Activated B cell treated with CpG ODN at 0.5 μM for 24 hours (primary cell): ENCODE results near the gene MINDY4. TPM values are rescaled to one million over a fixed set of nuclear protein-coding genes. Genes with fewer than 3 reads are reported as not detected.
A peak's percentile ranks its signal among the peaks of the same experiment; 100 is the strongest.

Experiments used
- ATAC-seq: fragments of 200-7000 bp; cut with Tn5 transposase; one replicate; pipeline ENCODE4 v1.10.0; 2021; ENCODE audit warnings: low read depth, mild to moderate bottlenecking, moderate library complexity
- CTCF ChIA-PET: fragments of 350-600 bp; sonication (Branson Sonifier 250); formaldehyde crosslinking; loops from one replicate; lab custom pipeline; 2021; ENCODE audit warnings: antibody characterized with exemption; lab: Charles Lee
- POLR2A ChIA-PET: fragments of 350-600 bp; sonication (Branson Sonifier 250); formaldehyde crosslinking; loops from one replicate; lab custom pipeline; 2021; ENCODE audit warnings: antibody characterized with exemption; lab: Charles Lee
- DNase-seq: peaks from one replicate; pipeline ENCODE4 v3.0.0; 2022
- H3K27ac Mint-ChIP-seq: one replicate; pipeline ENCODE4 v1.8.0; 2020; ENCODE audit warnings: mixed read lengths
- H3K27me3 Mint-ChIP-seq: one replicate; pipeline ENCODE4 v1.8.0; 2021; ENCODE audit warnings: mixed read lengths
- H3K36me3 Mint-ChIP-seq: one replicate; pipeline ENCODE4 v1.8.0; 2021; ENCODE audit warnings: low read depth, mixed read lengths
- H3K4me1 Mint-ChIP-seq: one replicate; pipeline ENCODE4 v1.8.0; 2021; ENCODE audit warnings: mixed read lengths
- H3K4me3 Mint-ChIP-seq: one replicate; pipeline ENCODE4 v1.8.0; 2020; ENCODE audit warnings: mild to moderate bottlenecking, mixed read lengths
- H3K9me3 Mint-ChIP-seq: one replicate; pipeline ENCODE4 v1.8.0; 2020; ENCODE audit warnings: mixed read lengths
- CTCF ChIP-seq: fragments of 200-600 bp; IDR thresholded peaks from one replicate; pipeline ENCODE4 v1.8.0; 2022; ENCODE audit warnings: antibody characterized with exemption, mild to moderate bottlenecking
- intact Hi-C: fragments of 100-400 bp; cut with micrococcal nuclease; formaldehyde crosslinking; loops from one replicate; pipeline ENCODE4 v1.15.1; 2024
- total RNA-seq: library from RNA; stranded (reverse); gene quantifications from 2 replicates; pipeline ENCODE4 v1.2.3, GENCODE V29; 2022

The MINDY4 gene
- total RNA-seq, 1 donor from 2014 or later = 1.2 TPM

- DNase-seq = no peak
- intact Hi-C loops = no loop called here
- Mint-ChIP-seq H3K4me1 (peaks cover 5% of the 10 kb centered on the region), H3K27me3 (no peaks in the 10 kb centered on the region), H3K27ac (no peak overlapping the region), H3K9me3 (no peaks in the 10 kb centered on the region), H3K4me3 (peak overlapping the region; percentile 88), H3K36me3 (no peaks in the 10 kb centered on the region)
- CTCF ChIA-PET = no interaction called here
- POLR2A ChIA-PET = no interaction called here
- TF ChIP-seq CTCF = no peak
- ATAC-seq = no peak
Observed at GRCh38 chr7:30770845-30771173, 408 bp upstream of the MINDY4 start.

- Mint-ChIP-seq H3K27ac (peak overlapping the region; percentile 60), H3K4me1 (peaks cover 5% of the 10 kb centered on the region), H3K4me3 (peak overlapping the region; percentile 88), H3K36me3 (no peaks in the 10 kb centered on the region), H3K27me3 (no peaks in the 10 kb centered on the region), H3K9me3 (no peaks in the 10 kb centered on the region)
- ATAC-seq (peak; percentile 30), DNase-seq (no peak)
- CTCF ChIA-PET = interaction anchor here (0.5 kb wide), 1 partner anchor 1841 kb away, joined by 3 read pairs; no protein-coding TSS in a partner anchor
- no peak for TF ChIP-seq CTCF
- POLR2A ChIA-PET = interaction anchor here (0.5 to 1.0 kb wide), 3 partner anchors 9 to 1724 kb away, joined by 3 to 4 read pairs (median 3); no protein-coding TSS in a partner anchor
- intact Hi-C loops = no loop called here
Observed at GRCh38 chr7:30771880-30772425, 736 bp downstream of the MINDY4 start.

- no peaks in the 10 kb centered on the region for H3K27me3 Mint-ChIP-seq
- TF ChIP-seq CTCF = no peak
- H3K9me3 Mint-ChIP-seq = no peaks in the 10 kb centered on the region
- CTCF ChIA-PET = no interaction called here
- POLR2A ChIA-PET = no interaction called here
- no peak overlapping the region for H3K4me3 Mint-ChIP-seq
- intact Hi-C loops = no loop called here
- DNase-seq (no peak), ATAC-seq (no peak)
- H3K27ac Mint-ChIP-seq = no peak overlapping the region
- H3K36me3 Mint-ChIP-seq = no peaks in the 10 kb centered on the region
- peaks cover 5% of the 10 kb centered on the region for H3K4me1 Mint-ChIP-seq
Observed at GRCh38 chr7:30772984-30773383, 1.8 kb downstream of the MINDY4 start.

- Mint-ChIP-seq H3K9me3 (no peaks in the 10 kb centered on the region), H3K36me3 (no peaks in the 10 kb centered on the region), H3K4me1 (peaks cover 5% of the 10 kb centered on the region), H3K27me3 (no peaks in the 10 kb centered on the region), H3K4me3 (no peak overlapping the region), H3K27ac (no peak overlapping the region)
- intact Hi-C loops = no loop called here
- CTCF ChIA-PET = no interaction called here
- ATAC-seq (no peak), DNase-seq (no peak)
- no peak for TF ChIP-seq CTCF
- POLR2A ChIA-PET = no interaction called here
Observed at GRCh38 chr7:30775992-30776391, 4.8 kb downstream of the MINDY4 start.

GRCh38 chr7:30776971-30777370 lies 5.8 kb downstream of the MINDY4 start:
- DNase-seq (no peak), ATAC-seq (no peak)
- ChIA-PET POLR2A (no interaction called here), CTCF (no interaction called here)
- no peak for TF ChIP-seq CTCF
- no peak overlapping the region for H3K4me3 Mint-ChIP-seq
- H3K4me1 Mint-ChIP-seq = peaks cover 3% of the 10 kb centered on the region
- no peaks in the 10 kb centered on the region for H3K36me3 Mint-ChIP-seq
- H3K27ac Mint-ChIP-seq = no peak overlapping the region
- H3K27me3 Mint-ChIP-seq = no peaks in the 10 kb centered on the region
- H3K9me3 Mint-ChIP-seq = no peaks in the 10 kb centered on the region
- intact Hi-C loops = no loop called here
